DMS153 treated with DMSO at 0.1 percent for 48 hours (cell line): ENCODE data around the gene ZNRF2.

ENCODE experiments used
- DNase-seq: peaks from one replicate; lab custom pipeline; 2025; ENCODE audit not compliant: unreplicated experiment; lab: John Stamatoyannopoulos, UW

The ZNRF2 gene

GRCh38 chr7:30321089-30321881, 36.9 kb downstream of the ZNRF2 start:
- DNase-seq: no peak

GRCh38 chr7:30321882-30322192, 37.4 kb downstream of the ZNRF2 start:
- DNase-seq: no peak

GRCh38 chr7:30322271-30323005, 38.0 kb downstream of the ZNRF2 start:
- no peak for DNase-seq

GRCh38 chr7:30323006-30323355, 38.6 kb downstream of the ZNRF2 start:
- no peak for DNase-seq

DNA sequence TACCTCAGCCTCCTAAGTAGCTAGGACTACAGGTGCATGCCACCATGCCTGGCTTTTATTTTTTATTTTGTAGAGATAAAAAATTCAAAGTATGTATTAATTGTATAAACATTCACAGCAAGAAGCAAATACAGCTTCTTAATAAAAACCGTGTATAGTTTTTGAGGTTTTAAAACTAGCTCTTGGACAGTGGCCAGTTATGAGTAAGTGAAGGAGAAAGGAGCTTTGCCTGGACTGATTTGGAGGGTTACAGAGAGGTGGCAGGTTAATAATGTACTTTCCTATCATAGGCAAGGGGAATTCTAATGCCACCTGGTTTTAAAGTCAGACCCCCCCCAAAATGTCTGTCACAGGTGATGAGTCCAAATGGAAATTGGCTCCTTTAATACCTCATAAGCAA, 43.4 kb downstream of the ZNRF2 start:
- DNase-seq: no peak

DNA sequence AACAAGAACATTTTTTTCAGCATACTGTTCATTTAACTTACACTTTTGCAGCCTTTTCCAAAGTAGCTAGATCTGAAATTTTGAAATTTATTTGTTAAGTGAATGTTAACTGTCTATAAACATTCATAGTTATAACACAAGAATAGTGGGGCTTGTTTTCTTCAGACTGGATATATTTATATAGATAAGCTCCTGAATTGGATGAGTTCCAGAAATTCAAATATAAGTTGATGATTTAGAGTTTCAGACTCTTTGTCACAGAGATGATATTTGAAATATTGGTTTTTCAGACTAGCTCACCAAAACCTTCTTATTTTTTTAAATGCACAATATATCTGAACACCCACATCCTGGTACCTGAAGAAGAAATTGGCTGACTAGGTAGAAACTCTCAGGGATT, 44.0 kb downstream of the ZNRF2 start:
- no peak for DNase-seq

GRCh38 chr7:30329716-30330115, 45.3 kb downstream of the ZNRF2 start:
- DNase-seq: no peak

GRCh38 chr7:30330134-30331111, 46.0 kb downstream of the ZNRF2 start:
- peak; percentile 20 for DNase-seq

- DNase-seq: no peak
Measured at GRCh38 chr7:30331338-30331737, 46.9 kb downstream of the ZNRF2 start.

GRCh38 chr7:30332549-30332948, 48.2 kb downstream of the ZNRF2 start:
- no peak for DNase-seq

DNA sequence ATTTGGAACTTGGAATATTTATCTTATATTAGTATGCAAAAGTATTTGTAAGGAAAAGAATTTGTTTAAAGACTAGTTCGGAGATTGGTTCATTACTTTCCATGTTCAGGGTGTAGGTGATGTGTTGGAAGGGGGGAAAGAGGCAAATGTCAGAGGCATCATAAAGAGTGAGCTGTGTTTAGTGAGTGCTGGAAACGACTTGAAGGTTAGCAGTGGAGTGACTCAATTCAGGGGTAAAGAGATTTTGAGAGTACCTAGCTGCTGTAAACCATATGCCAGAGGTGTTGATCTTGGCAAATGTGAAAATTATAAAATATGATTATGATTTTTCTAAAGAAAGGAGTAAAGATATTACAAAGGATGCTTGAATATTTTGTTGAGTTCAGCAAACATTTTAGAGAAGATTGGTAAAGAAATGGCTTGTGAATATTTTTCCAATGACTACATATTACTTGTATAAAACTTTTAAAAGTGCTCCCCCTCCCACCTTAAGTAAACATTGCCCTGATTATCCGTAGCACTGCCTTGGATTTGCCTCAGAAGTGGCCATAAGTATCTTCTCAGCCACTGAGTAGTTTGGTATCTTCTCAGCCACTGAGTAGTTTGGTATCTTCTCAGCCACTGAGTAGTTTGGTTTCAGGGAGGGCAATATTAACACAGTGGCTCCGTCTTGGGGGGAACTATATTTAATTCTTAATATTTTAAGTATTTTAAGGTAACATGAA, 51.5 kb downstream of the ZNRF2 start:
- DNase-seq: no peak

DNA sequence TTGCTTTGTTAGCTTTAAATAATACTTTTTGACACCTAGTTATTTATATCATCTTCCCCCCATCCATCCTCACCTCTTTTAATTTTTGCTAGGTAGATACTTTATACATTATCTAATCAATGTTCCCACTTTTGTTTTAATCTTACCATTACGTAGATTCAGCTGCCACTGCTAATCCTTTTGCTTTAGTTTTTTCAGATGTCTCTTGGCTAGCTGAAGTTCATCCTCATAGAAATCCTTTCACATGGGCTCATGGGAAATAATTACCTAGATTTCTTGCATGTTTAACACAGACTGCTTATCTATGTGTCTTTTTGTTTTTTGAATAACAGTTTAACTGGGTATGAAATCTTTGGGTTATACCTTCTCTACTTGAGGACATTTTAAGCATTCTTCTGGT, 60.1 kb downstream of the ZNRF2 start:
- no peak for DNase-seq

- no peak for DNase-seq
Measured at GRCh38 chr7:30347226-30348082, 63.1 kb downstream of the ZNRF2 start.

DNA sequence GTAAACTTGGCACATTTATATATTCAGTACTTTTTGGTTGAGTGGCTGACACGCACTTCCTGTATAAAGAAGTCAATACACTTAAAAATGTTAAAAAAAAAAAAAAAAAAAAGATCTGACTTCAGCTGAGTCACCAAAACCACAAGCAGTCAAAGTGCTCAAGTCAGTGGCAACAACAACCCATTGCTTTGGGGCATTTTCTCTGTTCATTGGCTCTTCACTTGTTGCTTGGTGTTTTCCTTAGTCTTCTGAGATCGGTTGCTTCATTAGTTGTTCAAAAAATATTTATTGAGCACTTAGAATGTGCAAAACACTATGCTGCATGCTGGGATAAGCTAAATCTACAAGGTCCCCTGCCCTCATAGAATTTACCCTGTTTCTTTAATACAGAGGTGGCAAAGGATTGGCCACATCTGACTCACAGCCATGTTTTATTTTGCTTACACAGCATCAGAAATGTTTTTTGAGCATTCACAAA, 63.7 kb downstream of the ZNRF2 start:
- DNase-seq: no peak

DNA sequence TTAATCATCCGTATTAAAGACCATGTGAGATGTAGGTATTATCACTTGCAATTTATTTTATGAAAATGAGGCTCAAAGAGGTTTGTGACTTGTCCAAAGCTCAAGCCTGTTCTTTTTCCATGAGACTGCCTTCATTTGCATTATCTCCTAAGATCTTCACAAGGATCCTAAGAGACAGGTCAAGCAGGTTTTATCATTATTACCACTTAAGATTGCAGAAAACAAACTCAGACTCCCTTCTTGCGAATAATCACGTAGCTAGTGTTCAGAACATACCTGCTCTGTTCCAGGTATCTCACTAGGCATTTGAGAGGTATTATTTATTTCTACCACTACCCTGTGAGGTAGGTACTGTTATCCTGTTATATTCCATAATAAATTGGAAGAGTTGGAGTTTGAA, 64.8 kb downstream of the ZNRF2 start:
- DNase-seq: no peak

- DNase-seq: no peak
Measured at GRCh38 chr7:30349816-30350215, 65.4 kb downstream of the ZNRF2 start.

GRCh38 chr7:30351286-30351685, 66.9 kb downstream of the ZNRF2 start:
- no peak for DNase-seq

DNA sequence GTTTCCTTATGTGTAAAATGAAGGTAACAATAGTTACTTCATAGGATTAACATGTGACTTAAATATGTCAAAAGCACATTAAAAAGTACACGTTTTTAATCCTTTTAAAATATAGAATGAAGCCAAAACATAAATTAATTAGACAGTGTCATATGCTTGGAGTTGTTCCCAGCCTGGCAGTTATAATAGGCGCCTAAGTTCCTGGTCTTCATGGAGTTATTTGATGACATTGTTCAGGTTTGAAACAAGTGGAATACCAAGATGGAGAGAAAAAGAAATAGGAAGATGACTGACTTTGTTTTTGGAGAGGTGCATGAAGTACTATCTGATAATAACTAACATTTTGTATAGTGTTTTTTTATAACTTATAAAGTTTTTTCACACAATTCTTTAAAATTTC, 67.3 kb downstream of the ZNRF2 start:
- no peak for DNase-seq

- no peak for DNase-seq
Measured at GRCh38 chr7:30352169-30352568, 67.8 kb downstream of the ZNRF2 start.

DNA sequence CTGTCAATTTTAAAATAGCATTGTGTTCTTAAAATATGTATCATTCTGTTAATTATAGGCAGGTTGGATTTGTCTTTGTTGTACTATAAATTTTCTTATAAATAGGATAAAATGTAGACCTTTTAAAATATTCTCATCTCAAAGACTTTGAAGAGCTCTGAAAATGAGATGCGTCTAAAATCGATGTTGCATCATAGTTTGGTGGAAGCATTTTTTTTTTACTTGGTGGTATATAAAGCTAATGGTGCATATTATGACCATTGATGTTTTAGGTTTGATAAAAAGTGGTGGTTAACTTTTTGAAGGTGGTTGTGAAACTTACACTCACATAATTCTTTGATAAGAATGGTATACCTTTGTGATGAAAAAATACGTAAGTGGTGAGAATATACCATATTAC, 69.1 kb downstream of the ZNRF2 start:
- DNase-seq: no peak
